Prostate gland (tissue), 2 donors: Measurements from ENCODE around the gene PTGES2.

Experiments used
- CTCF ChIP-seq, 4 experiments: fragments of 200-600 bp in 2 of 4; fragments of 450-650 bp in 2 of 4; sonication (generic) in 2 of 4; IDR thresholded peaks; 1 replicate in 3 of 4; 2 replicates in 1 of 4; pipeline ENCODE4 v1.5.1; 2016 to 2019; ENCODE audit warnings: antibody characterized with exemption in 4 of 4, mild to moderate bottlenecking in 2 of 4, moderate library complexity in 2 of 4
- POLR2A ChIP-seq: fragments of 450-650 bp; IDR thresholded peaks from one replicate; pipeline ENCODE4 v1.6.1; 2016; ENCODE audit warnings: antibody characterized with exemption, mild to moderate bottlenecking
- POLR2AphosphoS5 ChIP-seq: sonication (generic); formaldehyde crosslinking; IDR thresholded peaks from one replicate; pipeline ENCODE4 v1.6.1; 2017; ENCODE audit warnings: antibody characterized with exemption

- TF ChIP-seq POLR2A (no peak), CTCF (IDR thresholded peaks at IDR 0.05) (no peak), POLR2AphosphoS5 (no peak)
These were observed 19.9 kb downstream of the PTGES2 start for GRCh38 chr9:128107468-128108268.
